HFFc6 (cell line): ENCODE data around the gene COIL. TPM values are rescaled to one million over a fixed set of nuclear protein-coding genes. Genes with fewer than 3 reads are reported as not detected.

Experiments
- DNase-seq: peaks from one replicate; pipeline ENCODE4 v3.0.0-alpha.2; 2018
- H3K27ac Mint-ChIP-seq: 2 replicates; pipeline ENCODE4 v1.8.0; 2020; ENCODE audit warnings: mild to moderate bottlenecking, mixed read lengths
- H3K27me3 Mint-ChIP-seq: 2 replicates; pipeline ENCODE4 v1.8.0; 2021; ENCODE audit warnings: mild to moderate bottlenecking, moderate library complexity, mixed read lengths; ENCODE audit not compliant: insufficient read depth
- H3K36me3 Mint-ChIP-seq: 2 replicates; pipeline ENCODE4 v1.8.0; 2021; ENCODE audit warnings: low read depth, mixed read lengths
- H3K4me1 Mint-ChIP-seq: 2 replicates; pipeline ENCODE4 v1.8.0; 2020; ENCODE audit warnings: low read depth, mixed read lengths
- H3K4me3 Mint-ChIP-seq: 2 replicates; pipeline ENCODE4 v1.8.0; 2020; ENCODE audit warnings: mild to moderate bottlenecking, moderate library complexity, mixed read lengths
- H3K9me3 Mint-ChIP-seq: 2 replicates; pipeline ENCODE4 v1.8.0; 2020; ENCODE audit warnings: mild to moderate bottlenecking, mixed read lengths
- CTCF ChIP-seq: fragments of 200-600 bp; sonication (generic); IDR thresholded peaks from 2 replicates; pipeline ENCODE4 v1.5.0; 2021; ENCODE audit warnings: antibody characterized with exemption, mild to moderate bottlenecking
- long read RNA-seq: library from polyadenylated mRNA; unstranded; transcript quantifications from one replicate; pipeline ENCODE4 v2.0.0, GENCODE V29; 2019
- total RNA-seq, 6 experiments: library from RNA; stranded (reverse); fragmentation: NEBNext Ultra II Directional; extraction: Animal tissue kit (Norgen Biotek cat#: 25700); gene quantifications; 2 replicates in 1 of 6; 3 replicates in 5 of 6; pipeline ENCODE4 v1.2.3, GENCODE V29; 2021

Gene COIL
- total RNA-seq, result 10 to 100 TPM; 13.6 to 16.4 (median 16.2) TPM
- long read RNA-seq, transcript COIL-201 (7 exons, 2,650 nt), result major isoform, 8 of 17 reads
- long read RNA-seq, partial matches to known transcripts, result 9 of 17 reads
- long read RNA-seq, other reads (novel, unspliced or antisense), result 0 of 17 reads

- Mint-ChIP-seq H3K4me3 (peak within 1 kb of the TSS; percentile 87), H3K4me1 (peaks cover 29% of the 10 kb centered on the region), H3K36me3 (peaks cover 4% of the 10 kb centered on the region; the same call in 1 of the 2 replicates), H3K27me3 (peaks cover 1% of the 10 kb centered on the region; the same call in 1 of the 2 replicates), H3K9me3 (no peaks in the 10 kb centered on the region), H3K27ac (peak within 1 kb of the TSS; percentile 81)
- peak; percentile 100 for TF ChIP-seq CTCF
- peak; percentile 86 for DNase-seq
These were observed at the start of gene COIL for GRCh38 chr17:56960596-56961538. Gene COIL (minus strand): TSS chr17:56961050. CDS start chr17:56961019, 31 bp downstream.

GRCh38 chr17:57010487-57010886 lies 49.6 kb upstream of the COIL start:
- no peak for TF ChIP-seq CTCF
- DNase-seq, result no peak
- H3K27me3 Mint-ChIP-seq, result peaks cover 6% of the 10 kb centered on the region
- H3K4me1 Mint-ChIP-seq, result peaks cover 6% of the 10 kb centered on the region
- H3K27ac Mint-ChIP-seq, result no peak overlapping the region
- H3K36me3 Mint-ChIP-seq, result no peaks in the 10 kb centered on the region
- H3K9me3 Mint-ChIP-seq, result no peaks in the 10 kb centered on the region
- no peak overlapping the region for H3K4me3 Mint-ChIP-seq

GRCh38 chr17:57009737-57010445 lies 49.0 kb upstream of the COIL start:
- peaks cover 6% of the 10 kb centered on the region for H3K4me1 Mint-ChIP-seq
- DNase-seq, result peak; percentile 8
- TF ChIP-seq CTCF, result peak; percentile 79
- H3K9me3 Mint-ChIP-seq, result no peaks in the 10 kb centered on the region
- H3K4me3 Mint-ChIP-seq, result peak overlapping the region; percentile 12; the same call in 1 of the 2 replicates
- no peaks in the 10 kb centered on the region for H3K36me3 Mint-ChIP-seq
- peaks cover 6% of the 10 kb centered on the region for H3K27me3 Mint-ChIP-seq
- no peak overlapping the region for H3K27ac Mint-ChIP-seq

GRCh38 chr17:57008958-57009357 lies 48.1 kb upstream of the COIL start:
- Mint-ChIP-seq H3K27me3 (peaks cover 6% of the 10 kb centered on the region), H3K4me3 (no peak overlapping the region), H3K27ac (no peak overlapping the region), H3K9me3 (no peaks in the 10 kb centered on the region), H3K4me1 (peaks cover 6% of the 10 kb centered on the region), H3K36me3 (no peaks in the 10 kb centered on the region)
- no peak for TF ChIP-seq CTCF
- no peak for DNase-seq

- Mint-ChIP-seq H3K27me3 (peaks cover 3% of the 10 kb centered on the region), H3K36me3 (peaks cover 10% of the 10 kb centered on the region; the same call in 1 of the 2 replicates), H3K4me1 (peaks cover 11% of the 10 kb centered on the region), H3K4me3 (no peak overlapping the region), H3K27ac (no peak overlapping the region), H3K9me3 (no peaks in the 10 kb centered on the region)
- no peak for TF ChIP-seq CTCF
- DNase-seq, result peak; percentile 6
These were observed 45.2 kb upstream of the COIL start for GRCh38 chr17:57006040-57006439.
